GM23338 (cell line): ENCODE results near the gene ZNF641. TPM values are rescaled to one million over a fixed set of nuclear protein-coding genes. Genes with fewer than 3 reads are reported as not detected.

Source experiments
- ATAC-seq: fragments of 200-7000 bp; cut with Tn5 transposase; 3 replicates; pipeline ENCODE4 v1.9.1; 2020
- DNase-seq: peaks from one replicate; pipeline ENCODE4 v3.0.0-alpha.2; 2015; ENCODE audit warnings: low spot score
- H2AFZ ChIP-seq: fragments of 200-600 bp; sonication (generic); 2 replicates; pipeline ENCODE4 v1.8.0; 2016; ENCODE audit warnings: antibody characterized with exemption, mild to moderate bottlenecking, moderate library complexity
- H3F3A ChIP-seq: fragments of 200-600 bp; sonication (generic); replicated peaks from 2 replicates; pipeline ENCODE4 v1.8.0; 2017; ENCODE audit warnings: antibody characterized with exemption, mixed run types, low read depth
- H3K27ac ChIP-seq: fragments of 200-600 bp; sonication (generic); 2 replicates; pipeline ENCODE4 v1.6.1; 2016; ENCODE audit warnings: low read depth
- H3K27me3 ChIP-seq: fragments of 200-600 bp; sonication (generic); 2 replicates; pipeline ENCODE4 v1.8.0; 2016; ENCODE audit warnings: mild to moderate bottlenecking, mixed run types, moderate library complexity; ENCODE audit not compliant: insufficient read depth
- H3K36me3 ChIP-seq: fragments of 200-600 bp; sonication (generic); 2 replicates; pipeline ENCODE4 v1.8.0; 2016; ENCODE audit warnings: mild to moderate bottlenecking; ENCODE audit not compliant: insufficient read depth
- H3K4me1 ChIP-seq: fragments of 200-600 bp; sonication (generic); 2 replicates; pipeline ENCODE4 v1.8.0; 2016; ENCODE audit warnings: mild to moderate bottlenecking, moderate library complexity; ENCODE audit not compliant: insufficient read depth
- H3K4me2 ChIP-seq: fragments of 200-600 bp; sonication (generic); 2 replicates; pipeline ENCODE4 v1.7.1; 2017; ENCODE audit warnings: mixed run types
- H3K4me3 ChIP-seq: fragments of 200-600 bp; sonication (generic); 2 replicates; pipeline ENCODE4 v1.6.1; 2016; ENCODE audit warnings: mixed run types
- H3K79me2 ChIP-seq: fragments of 200-600 bp; sonication (generic); replicated peaks from 2 replicates; pipeline ENCODE4 v1.8.0; 2017; ENCODE audit warnings: mild to moderate bottlenecking; ENCODE audit not compliant: insufficient read depth
- H3K9me2 ChIP-seq: fragments of 200-600 bp; sonication (generic); 2 replicates; pipeline ENCODE4 v1.8.0; 2017; ENCODE audit not compliant: insufficient read depth
- H4K20me1 ChIP-seq: fragments of 200-600 bp; sonication (generic); replicated peaks from 2 replicates; pipeline ENCODE4 v1.8.0; 2017; ENCODE audit warnings: mild to moderate bottlenecking; ENCODE audit not compliant: insufficient read depth
- H3K27ac Mint-ChIP-seq: 2 replicates; pipeline ENCODE4 v1.8.0; 2020; ENCODE audit warnings: inconsistent platforms, mild to moderate bottlenecking, moderate library complexity, mixed read lengths
- H3K27me3 Mint-ChIP-seq: 3 replicates; pipeline ENCODE4 v1.8.0; 2022; ENCODE audit warnings: low read depth, mild to moderate bottlenecking, moderate library complexity, mixed read lengths, inconsistent platforms; ENCODE audit not compliant: insufficient read depth, poor library complexity
- H3K36me3 Mint-ChIP-seq: 3 replicates; pipeline ENCODE4 v1.8.0; 2021; ENCODE audit warnings: low read depth, mild to moderate bottlenecking, inconsistent platforms, moderate library complexity, mixed read lengths
- H3K4me1 Mint-ChIP-seq: 3 replicates; pipeline ENCODE4 v1.8.0; 2020; ENCODE audit warnings: mild to moderate bottlenecking, inconsistent platforms, mixed read lengths
- H3K4me3 Mint-ChIP-seq: 3 replicates; pipeline ENCODE4 v1.8.0; 2021; ENCODE audit warnings: moderate library complexity, mild to moderate bottlenecking, inconsistent platforms, mixed read lengths
- H3K9me3 Mint-ChIP-seq: 3 replicates; pipeline ENCODE4 v1.8.0; 2020; ENCODE audit warnings: moderate library complexity, mild to moderate bottlenecking, inconsistent platforms, mixed read lengths
- CREB1 ChIP-seq: fragments of 250-450 bp; sonication (Bioruptor Pico); IDR thresholded peaks from 2 replicates; pipeline ENCODE4 v1.5.0; 2020; ENCODE audit warnings: low read depth, mild to moderate bottlenecking, moderate library complexity
- CTCF ChIP-seq, 2 experiments: fragments of 200-600 bp in 1 of 2; sonication (generic) in 1 of 2; conservative IDR thresholded peaks; 2 replicates each; pipeline versions ENCODE4 v1.5.1 to v1.6.1; 2016 to 2017; ENCODE audit warnings: antibody characterized with exemption in 2 of 2, low read depth in 2 of 2, mild to moderate bottlenecking in 2 of 2, moderate library complexity in 1 of 2
- EZH2 ChIP-seq: fragments of 200-600 bp; sonication (generic); IDR thresholded peaks from one replicate; pipeline ENCODE4 v1.8.0; 2017; ENCODE audit warnings: antibody characterized with exemption, mild to moderate bottlenecking, low read depth; ENCODE audit not compliant: unreplicated experiment
- EZH2phosphoT487 ChIP-seq: fragments of 200-600 bp; sonication (generic); IDR thresholded peaks from one replicate; pipeline ENCODE4 v1.8.1; 2018; ENCODE audit warnings: antibody characterized with exemption; ENCODE audit not compliant: unreplicated experiment
- JUNB ChIP-seq: IDR thresholded peaks from one replicate; pipeline ENCODE4 v1.6.1; 2016; ENCODE audit warnings: antibody characterized with exemption; ENCODE audit not compliant: unreplicated experiment
- NANOG ChIP-seq: IDR thresholded peaks from 2 replicates; pipeline ENCODE4 v1.6.1; 2016; ENCODE audit warnings: antibody characterized with exemption, borderline replicate concordance
- POLR2AphosphoS5 ChIP-seq: IDR thresholded peaks from 2 replicates; pipeline ENCODE4 v1.6.1; 2016; ENCODE audit warnings: antibody characterized with exemption, low read depth
- STAT1 ChIP-seq: IDR thresholded peaks from one replicate; pipeline ENCODE4 v1.6.1; 2016; ENCODE audit warnings: antibody characterized with exemption; ENCODE audit not compliant: unreplicated experiment
- ZNF114 ChIP-seq: fragments of 250-450 bp; sonication (Bioruptor Pico); IDR thresholded peaks from 2 replicates; pipeline ENCODE4 v1.5.0; 2020; ENCODE audit warnings: mild to moderate bottlenecking, moderate library complexity
- ZNF331 ChIP-seq: fragments of 250-450 bp; sonication (Bioruptor Pico); IDR thresholded peaks from 2 replicates; pipeline ENCODE4 v1.5.0; 2020; ENCODE audit warnings: low read depth, mild to moderate bottlenecking, moderate library complexity
- polyA plus RNA-seq: library from polyadenylated mRNA; unstranded; fragments of >200 nt; fragmentation: Nextera tagmentation; extraction: Ambion mirVana; gene quantifications from 2 replicates; pipeline ENCODE4 v1.2.1, GENCODE V29; 2016
- total RNA-seq: library from RNA; depleted of rRNA; stranded (reverse); fragments of >200 nt; shearing (Covaris generic); gene quantifications from 2 replicates; pipeline ENCODE4 v1.2.3, GENCODE V29; 2014
- TF ChIP-seq, protein P1 (sequence below): IDR thresholded peaks from 2 replicates; pipeline ENCODE4 v1.6.1; 2016; ENCODE audit warnings: antibody characterized with exemption
- TF ChIP-seq, protein P2 (sequence below): fragments of 250-450 bp; sonication (Bioruptor Pico); IDR thresholded peaks from 2 replicates; pipeline ENCODE4 v1.5.0; 2020; ENCODE audit warnings: mild to moderate bottlenecking, moderate library complexity
- TF ChIP-seq, protein P3 (sequence below): IDR thresholded peaks from one replicate; pipeline ENCODE4 v1.6.1; 2018; ENCODE audit warnings: antibody characterized with exemption; ENCODE audit not compliant: unreplicated experiment

The ZNF641 gene
- total and polyA plus RNA-seq, 2 experiments from 2014 or later = 1.4 to 7.2 TPM

DNA sequence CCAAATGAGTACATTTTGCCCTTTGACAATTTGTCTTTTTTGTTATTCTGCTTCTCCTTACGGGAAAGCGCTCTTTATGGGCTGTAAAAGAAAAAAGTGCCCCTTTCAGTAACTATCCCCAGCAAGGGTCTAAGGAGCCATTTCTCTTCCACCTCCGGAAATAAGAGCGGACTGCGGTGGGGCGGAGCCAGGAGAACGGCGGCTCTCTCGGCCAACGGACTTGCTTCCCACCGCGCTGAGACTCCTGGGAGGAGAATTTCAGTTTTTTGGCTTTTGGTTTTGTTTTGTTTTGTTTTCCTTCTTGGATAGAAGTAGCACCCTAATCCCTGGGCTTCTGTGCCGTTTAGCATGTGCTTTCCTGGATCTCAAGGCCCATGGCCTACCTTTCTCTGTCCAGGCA, 43.5 kb downstream of the ZNF641 start:
- TF ChIP-seq CTCF (conservative IDR thresholded peaks at IDR 0.05; ENCODE audit: low read depth in 2 of 2) (no peak), NANOG (no peak), ZNF114 (CRISPR knock-in tag) (no peak), STAT1 (no peak), EZH2phosphoT487 (no peak), POLR2AphosphoS5 (no peak), ZNF331 (no peak), EZH2 (no peak), CREB1 (CRISPR knock-in tag) (no peak), JUNB (no peak)
- TF ChIP-seq, protein P1, sequence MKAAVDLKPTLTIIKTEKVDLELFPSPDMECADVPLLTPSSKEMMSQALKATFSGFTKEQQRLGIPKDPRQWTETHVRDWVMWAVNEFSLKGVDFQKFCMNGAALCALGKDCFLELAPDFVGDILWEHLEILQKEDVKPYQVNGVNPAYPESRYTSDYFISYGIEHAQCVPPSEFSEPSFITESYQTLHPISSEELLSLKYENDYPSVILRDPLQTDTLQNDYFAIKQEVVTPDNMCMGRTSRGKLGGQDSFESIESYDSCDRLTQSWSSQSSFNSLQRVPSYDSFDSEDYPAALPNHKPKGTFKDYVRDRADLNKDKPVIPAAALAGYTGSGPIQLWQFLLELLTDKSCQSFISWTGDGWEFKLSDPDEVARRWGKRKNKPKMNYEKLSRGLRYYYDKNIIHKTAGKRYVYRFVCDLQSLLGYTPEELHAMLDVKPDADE = no peak
- TF ChIP-seq, protein P2, sequence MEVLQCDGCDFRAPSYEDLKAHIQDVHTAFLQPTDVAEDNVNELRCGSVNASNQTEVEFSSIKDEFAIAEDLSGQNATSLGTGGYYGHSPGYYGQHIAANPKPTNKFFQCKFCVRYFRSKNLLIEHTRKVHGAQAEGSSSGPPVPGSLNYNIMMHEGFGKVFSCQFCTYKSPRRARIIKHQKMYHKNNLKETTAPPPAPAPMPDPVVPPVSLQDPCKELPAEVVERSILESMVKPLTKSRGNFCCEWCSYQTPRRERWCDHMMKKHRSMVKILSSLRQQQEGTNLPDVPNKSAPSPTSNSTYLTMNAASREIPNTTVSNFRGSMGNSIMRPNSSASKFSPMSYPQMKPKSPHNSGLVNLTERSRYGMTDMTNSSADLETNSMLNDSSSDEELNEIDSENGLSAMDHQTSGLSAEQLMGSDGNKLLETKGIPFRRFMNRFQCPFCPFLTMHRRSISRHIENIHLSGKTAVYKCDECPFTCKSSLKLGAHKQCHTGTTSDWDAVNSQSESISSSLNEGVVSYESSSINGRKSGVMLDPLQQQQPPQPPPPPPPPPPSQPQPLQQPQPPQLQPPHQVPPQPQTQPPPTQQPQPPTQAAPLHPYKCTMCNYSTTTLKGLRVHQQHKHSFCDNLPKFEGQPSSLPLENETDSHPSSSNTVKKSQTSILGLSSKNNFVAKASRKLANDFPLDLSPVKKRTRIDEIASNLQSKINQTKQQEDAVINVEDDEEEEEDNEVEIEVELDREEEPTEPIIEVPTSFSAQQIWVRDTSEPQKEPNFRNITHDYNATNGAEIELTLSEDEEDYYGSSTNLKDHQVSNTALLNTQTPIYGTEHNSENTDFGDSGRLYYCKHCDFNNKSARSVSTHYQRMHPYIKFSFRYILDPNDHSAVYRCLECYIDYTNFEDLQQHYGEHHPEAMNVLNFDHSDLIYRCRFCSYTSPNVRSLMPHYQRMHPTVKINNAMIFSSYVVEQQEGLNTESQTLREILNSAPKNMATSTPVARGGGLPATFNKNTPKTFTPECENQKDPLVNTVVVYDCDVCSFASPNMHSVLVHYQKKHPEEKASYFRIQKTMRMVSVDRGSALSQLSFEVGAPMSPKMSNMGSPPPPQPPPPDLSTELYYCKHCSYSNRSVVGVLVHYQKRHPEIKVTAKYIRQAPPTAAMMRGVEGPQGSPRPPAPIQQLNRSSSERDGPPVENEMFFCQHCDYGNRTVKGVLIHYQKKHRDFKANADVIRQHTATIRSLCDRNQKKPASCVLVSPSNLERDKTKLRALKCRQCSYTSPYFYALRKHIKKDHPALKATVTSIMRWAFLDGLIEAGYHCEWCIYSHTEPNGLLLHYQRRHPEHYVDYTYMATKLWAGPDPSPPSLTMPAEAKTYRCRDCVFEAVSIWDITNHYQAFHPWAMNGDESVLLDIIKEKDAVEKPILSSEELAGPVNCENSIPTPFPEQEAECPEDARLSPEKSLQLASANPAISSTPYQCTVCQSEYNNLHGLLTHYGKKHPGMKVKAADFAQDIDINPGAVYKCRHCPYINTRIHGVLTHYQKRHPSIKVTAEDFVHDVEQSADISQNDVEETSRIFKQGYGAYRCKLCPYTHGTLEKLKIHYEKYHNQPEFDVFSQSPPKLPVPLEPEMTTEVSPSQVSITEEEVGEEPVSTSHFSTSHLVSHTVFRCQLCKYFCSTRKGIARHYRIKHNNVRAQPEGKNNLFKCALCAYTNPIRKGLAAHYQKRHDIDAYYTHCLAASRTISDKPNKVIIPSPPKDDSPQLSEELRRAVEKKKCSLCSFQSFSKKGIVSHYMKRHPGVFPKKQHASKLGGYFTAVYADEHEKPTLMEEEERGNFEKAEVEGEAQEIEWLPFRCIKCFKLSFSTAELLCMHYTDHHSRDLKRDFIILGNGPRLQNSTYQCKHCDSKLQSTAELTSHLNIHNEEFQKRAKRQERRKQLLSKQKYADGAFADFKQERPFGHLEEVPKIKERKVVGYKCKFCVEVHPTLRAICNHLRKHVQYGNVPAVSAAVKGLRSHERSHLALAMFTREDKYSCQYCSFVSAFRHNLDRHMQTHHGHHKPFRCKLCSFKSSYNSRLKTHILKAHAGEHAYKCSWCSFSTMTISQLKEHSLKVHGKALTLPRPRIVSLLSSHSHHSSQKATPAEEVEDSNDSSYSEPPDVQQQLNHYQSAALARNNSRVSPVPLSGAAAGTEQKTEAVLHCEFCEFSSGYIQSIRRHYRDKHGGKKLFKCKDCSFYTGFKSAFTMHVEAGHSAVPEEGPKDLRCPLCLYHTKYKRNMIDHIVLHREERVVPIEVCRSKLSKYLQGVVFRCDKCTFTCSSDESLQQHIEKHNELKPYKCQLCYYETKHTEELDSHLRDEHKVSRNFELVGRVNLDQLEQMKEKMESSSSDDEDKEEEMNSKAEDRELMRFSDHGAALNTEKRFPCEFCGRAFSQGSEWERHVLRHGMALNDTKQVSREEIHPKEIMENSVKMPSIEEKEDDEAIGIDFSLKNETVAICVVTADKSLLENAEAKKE = no peak
- TF ChIP-seq, protein P3, sequence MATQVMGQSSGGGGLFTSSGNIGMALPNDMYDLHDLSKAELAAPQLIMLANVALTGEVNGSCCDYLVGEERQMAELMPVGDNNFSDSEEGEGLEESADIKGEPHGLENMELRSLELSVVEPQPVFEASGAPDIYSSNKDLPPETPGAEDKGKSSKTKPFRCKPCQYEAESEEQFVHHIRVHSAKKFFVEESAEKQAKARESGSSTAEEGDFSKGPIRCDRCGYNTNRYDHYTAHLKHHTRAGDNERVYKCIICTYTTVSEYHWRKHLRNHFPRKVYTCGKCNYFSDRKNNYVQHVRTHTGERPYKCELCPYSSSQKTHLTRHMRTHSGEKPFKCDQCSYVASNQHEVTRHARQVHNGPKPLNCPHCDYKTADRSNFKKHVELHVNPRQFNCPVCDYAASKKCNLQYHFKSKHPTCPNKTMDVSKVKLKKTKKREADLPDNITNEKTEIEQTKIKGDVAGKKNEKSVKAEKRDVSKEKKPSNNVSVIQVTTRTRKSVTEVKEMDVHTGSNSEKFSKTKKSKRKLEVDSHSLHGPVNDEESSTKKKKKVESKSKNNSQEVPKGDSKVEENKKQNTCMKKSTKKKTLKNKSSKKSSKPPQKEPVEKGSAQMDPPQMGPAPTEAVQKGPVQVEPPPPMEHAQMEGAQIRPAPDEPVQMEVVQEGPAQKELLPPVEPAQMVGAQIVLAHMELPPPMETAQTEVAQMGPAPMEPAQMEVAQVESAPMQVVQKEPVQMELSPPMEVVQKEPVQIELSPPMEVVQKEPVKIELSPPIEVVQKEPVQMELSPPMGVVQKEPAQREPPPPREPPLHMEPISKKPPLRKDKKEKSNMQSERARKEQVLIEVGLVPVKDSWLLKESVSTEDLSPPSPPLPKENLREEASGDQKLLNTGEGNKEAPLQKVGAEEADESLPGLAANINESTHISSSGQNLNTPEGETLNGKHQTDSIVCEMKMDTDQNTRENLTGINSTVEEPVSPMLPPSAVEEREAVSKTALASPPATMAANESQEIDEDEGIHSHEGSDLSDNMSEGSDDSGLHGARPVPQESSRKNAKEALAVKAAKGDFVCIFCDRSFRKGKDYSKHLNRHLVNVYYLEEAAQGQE = no peak
- peaks cover 3% of the 10 kb centered on the region for H3K27me3 Mint-ChIP-seq
- H3K36me3 ChIP-seq = no peaks in the 10 kb centered on the region

More for the DNA sequence above, 43.5 kb downstream of the ZNF641 start:
- Histone ChIP-seq H3K4me2 (no peak overlapping the region), H3K27ac (no peak overlapping the region), H3F3A (no peaks in the 10 kb centered on the region), H3K4me3 (no peak overlapping the region), H2AFZ (peak overlapping the region; percentile 61; the same call in 1 of the 2 replicates), H3K4me1 (no peaks in the 10 kb centered on the region), H4K20me1 (no peaks in the 10 kb centered on the region), H3K9me2 (no peaks in the 10 kb centered on the region), H3K79me2 (no peaks in the 10 kb centered on the region), H3K27me3 (no peaks in the 10 kb centered on the region)
- ATAC-seq (no peak), DNase-seq (no peak)
- no peaks in the 10 kb centered on the region for H3K9me3 Mint-ChIP-seq
- no peaks in the 10 kb centered on the region for H3K36me3 Mint-ChIP-seq
- H3K27ac Mint-ChIP-seq = no peak overlapping the region
- H3K4me1 Mint-ChIP-seq = no peaks in the 10 kb centered on the region
- H3K4me3 Mint-ChIP-seq = no peak overlapping the region
